NCI-H774 (cell line): ENCODE measurements around the gene SIGLEC15.
"Not testable (repeated sequence)": the region's sequence is repeated elsewhere in the genome, so short reads cannot be mapped to it uniquely, and the experiment has no call there.

Experiments
- DNase-seq: peaks from one replicate; lab custom pipeline; 2025; lab: John Stamatoyannopoulos, UW

The SIGLEC15 gene

GRCh38 chr18:45844938-45845337 lies 19.5 kb downstream of the SIGLEC15 start:
- DNase-seq: no peak

GRCh38 chr18:45845410-45845809 lies 19.9 kb downstream of the SIGLEC15 start:
- no peak for DNase-seq

GRCh38 chr18:45847119-45847518 lies 21.6 kb downstream of the SIGLEC15 start:
- no peak for DNase-seq

GRCh38 chr18:45848643-45849042 lies 23.2 kb downstream of the SIGLEC15 start:
- DNase-seq: not testable (repeated sequence)

- DNase-seq: no peak
Measured at GRCh38 chr18:45849529-45849928, 24.1 kb downstream of the SIGLEC15 start.

GRCh38 chr18:45850021-45850420 lies 24.5 kb downstream of the SIGLEC15 start:
- DNase-seq: no peak

GRCh38 chr18:45851161-45851925 lies 25.9 kb downstream of the SIGLEC15 start:
- DNase-seq: no peak

- DNase-seq: no peak
Measured at GRCh38 chr18:45852631-45853030, 27.2 kb downstream of the SIGLEC15 start.

- DNase-seq: no peak
Measured at GRCh38 chr18:45854036-45854586, 28.6 kb downstream of the SIGLEC15 start.

GRCh38 chr18:45856531-45856930 lies 31.1 kb downstream of the SIGLEC15 start:
- DNase-seq: no peak

GRCh38 chr18:45859334-45859733 lies 33.9 kb downstream of the SIGLEC15 start:
- DNase-seq: no peak

- DNase-seq: no peak
Measured at GRCh38 chr18:45860492-45860891, 35.0 kb downstream of the SIGLEC15 start.

- no peak for DNase-seq
Measured at GRCh38 chr18:45860971-45861370, 35.5 kb downstream of the SIGLEC15 start.

- DNase-seq: no peak
Measured at GRCh38 chr18:45861926-45862325, 36.5 kb downstream of the SIGLEC15 start.

GRCh38 chr18:45863469-45863868 lies 38.0 kb downstream of the SIGLEC15 start:
- DNase-seq: no peak

- no peak for DNase-seq
Measured at GRCh38 chr18:45864081-45864480, 38.6 kb downstream of the SIGLEC15 start.

- DNase-seq: no peak
Measured at GRCh38 chr18:45865466-45865865, 40.0 kb downstream of the SIGLEC15 start.

- DNase-seq: no peak
Measured at GRCh38 chr18:45870419-45870818, 44.9 kb downstream of the SIGLEC15 start.

- no peak for DNase-seq
Measured at GRCh38 chr18:45871431-45872084, 46.1 kb downstream of the SIGLEC15 start.

- no peak for DNase-seq
Measured at GRCh38 chr18:45874491-45875184, 49.2 kb downstream of the SIGLEC15 start.

GRCh38 chr18:45876161-45876560 lies 50.7 kb downstream of the SIGLEC15 start:
- no peak for DNase-seq

GRCh38 chr18:45877403-45877802 lies 51.9 kb downstream of the SIGLEC15 start:
- DNase-seq: no peak
